H54 (cell line): ENCODE results near the gene LRRK1.
"Not testable (repeated sequence)": the region's sequence is repeated elsewhere in the genome, so short reads cannot be mapped to it uniquely, and the experiment has no call there.

Experiments used
- DNase-seq: peaks from one replicate; pipeline ENCODE4 v3.0.0; 2011; ENCODE audit warnings: low spot score, mixed read lengths; ENCODE audit not compliant: insufficient read length
- FAIRE-seq: peaks from 3 replicates; lab custom pipeline; 2011; peaks lifted over from hg19 to GRCh38; lab: Jason Lieb, UNC
- POLR2A ChIP-seq: IDR thresholded peaks from 2 replicates; pipeline ENCODE4 v1.6.1; 2011; ENCODE audit warnings: low read depth, mild to moderate bottlenecking, low read length

Gene LRRK1

DNA sequence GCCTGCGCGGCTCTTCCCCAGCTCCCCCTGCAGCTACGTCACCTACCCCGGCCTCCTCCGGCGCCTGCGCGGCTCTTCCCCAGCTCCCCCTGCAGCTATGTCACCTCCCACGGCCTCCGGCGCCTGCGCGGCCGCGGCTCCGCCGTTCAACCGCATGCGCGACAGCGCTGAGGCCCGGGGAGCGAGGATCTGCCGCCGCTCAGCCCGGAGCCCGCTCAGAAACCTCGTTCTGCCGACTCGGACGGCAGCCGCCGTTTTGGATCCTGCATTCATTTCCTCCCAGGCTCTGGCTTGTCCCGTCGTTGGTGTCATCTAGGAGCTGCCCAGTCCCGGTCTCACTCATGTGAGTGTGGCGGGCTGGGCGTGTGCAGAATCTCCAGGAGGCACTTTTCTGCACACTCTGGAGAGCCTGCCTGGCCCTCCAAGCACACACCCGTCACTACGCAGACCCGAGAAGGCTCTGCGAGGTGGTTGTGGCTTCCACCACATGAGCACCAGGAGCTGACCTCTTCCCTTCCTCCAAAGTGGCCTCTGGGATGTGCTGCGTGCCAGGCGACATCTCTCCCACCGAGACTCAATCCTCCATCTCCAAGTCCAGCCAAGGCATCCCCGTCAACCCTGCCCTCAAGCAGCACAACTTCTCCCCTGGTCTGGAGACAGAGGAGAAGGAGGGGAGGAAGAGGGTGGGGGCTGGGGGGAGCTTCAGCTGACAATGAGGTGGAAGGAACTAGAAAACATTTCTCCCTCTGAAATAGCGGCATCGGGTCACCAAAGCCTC lies 167.4 kb downstream of the LRRK1 start:
- no peak for TF ChIP-seq POLR2A
- FAIRE-seq: no peak
- DNase-seq: no peak

GRCh38 chr15:101087172-101087769 lies 168.1 kb downstream of the LRRK1 start:
- DNase-seq (no peak), FAIRE-seq (no peak)
- TF ChIP-seq POLR2A: no peak

- FAIRE-seq (no peak), DNase-seq (no peak)
- no peak for TF ChIP-seq POLR2A
These were observed 169.1 kb downstream of the LRRK1 start for GRCh38 chr15:101088271-101088670.

DNA sequence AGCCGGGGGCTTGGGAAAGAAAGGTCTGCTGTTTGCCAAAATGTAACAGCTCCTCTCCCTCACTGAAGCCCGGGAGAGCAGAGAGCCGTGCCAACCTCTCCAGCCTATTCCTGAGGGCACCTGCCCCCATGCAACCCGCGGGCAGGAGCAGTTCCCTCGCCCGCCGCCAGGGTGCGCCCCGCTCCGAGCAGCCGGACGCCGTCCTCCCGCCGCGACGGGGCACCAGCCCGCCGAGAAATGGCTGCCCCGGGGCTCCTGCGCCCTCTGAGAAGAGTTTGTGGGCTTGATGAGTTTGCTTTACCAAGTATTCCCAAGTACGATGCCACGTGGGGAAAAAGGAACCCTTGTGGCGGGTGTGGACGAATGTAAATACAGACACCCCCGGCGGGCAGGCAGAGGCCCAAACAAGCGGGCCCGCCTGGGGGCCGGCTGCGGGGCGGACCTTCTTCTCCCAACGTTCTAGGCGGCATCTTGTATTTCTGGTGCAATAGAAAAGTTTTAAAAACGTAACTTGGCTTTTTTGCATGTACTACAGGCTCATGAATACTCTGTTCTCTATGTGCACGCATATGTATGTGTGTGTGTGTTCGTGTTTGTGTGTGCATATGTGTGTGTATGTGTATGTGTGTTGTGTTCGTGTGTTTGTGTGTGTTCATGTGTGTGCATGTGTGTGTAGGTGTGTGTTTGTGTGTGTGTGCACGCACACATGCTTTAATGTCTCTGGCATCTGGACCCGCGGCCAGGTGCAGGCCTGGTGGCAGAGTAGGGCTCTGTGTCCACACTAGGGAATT lies 169.8 kb downstream of the LRRK1 start:
- DNase-seq (no peak), FAIRE-seq (no peak)
- TF ChIP-seq POLR2A: no peak

GRCh38 chr15:101089579-101090427 lies 170.6 kb downstream of the LRRK1 start:
- FAIRE-seq: no peak
- no peak for DNase-seq
- no peak for TF ChIP-seq POLR2A

DNA sequence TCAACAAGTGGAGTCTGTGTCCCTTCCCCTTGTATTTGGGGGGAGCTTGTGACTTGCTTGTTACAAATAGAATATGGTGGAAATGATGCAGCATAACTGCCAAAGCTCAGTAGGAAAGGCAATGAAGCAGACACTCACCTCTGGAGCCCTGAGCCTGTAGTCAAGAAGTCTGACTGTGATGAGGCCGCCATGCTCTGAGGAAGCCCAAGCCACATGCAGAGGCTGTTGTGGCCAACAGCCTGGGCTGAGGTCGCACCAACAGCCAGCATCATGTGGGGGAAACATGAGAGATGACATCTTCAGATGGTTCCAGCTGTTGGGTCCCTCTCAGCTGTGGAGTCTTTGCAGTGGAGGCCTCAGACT lies 171.3 kb downstream of the LRRK1 start:
- no peak for TF ChIP-seq POLR2A
- no peak for FAIRE-seq
- DNase-seq: no peak

DNA sequence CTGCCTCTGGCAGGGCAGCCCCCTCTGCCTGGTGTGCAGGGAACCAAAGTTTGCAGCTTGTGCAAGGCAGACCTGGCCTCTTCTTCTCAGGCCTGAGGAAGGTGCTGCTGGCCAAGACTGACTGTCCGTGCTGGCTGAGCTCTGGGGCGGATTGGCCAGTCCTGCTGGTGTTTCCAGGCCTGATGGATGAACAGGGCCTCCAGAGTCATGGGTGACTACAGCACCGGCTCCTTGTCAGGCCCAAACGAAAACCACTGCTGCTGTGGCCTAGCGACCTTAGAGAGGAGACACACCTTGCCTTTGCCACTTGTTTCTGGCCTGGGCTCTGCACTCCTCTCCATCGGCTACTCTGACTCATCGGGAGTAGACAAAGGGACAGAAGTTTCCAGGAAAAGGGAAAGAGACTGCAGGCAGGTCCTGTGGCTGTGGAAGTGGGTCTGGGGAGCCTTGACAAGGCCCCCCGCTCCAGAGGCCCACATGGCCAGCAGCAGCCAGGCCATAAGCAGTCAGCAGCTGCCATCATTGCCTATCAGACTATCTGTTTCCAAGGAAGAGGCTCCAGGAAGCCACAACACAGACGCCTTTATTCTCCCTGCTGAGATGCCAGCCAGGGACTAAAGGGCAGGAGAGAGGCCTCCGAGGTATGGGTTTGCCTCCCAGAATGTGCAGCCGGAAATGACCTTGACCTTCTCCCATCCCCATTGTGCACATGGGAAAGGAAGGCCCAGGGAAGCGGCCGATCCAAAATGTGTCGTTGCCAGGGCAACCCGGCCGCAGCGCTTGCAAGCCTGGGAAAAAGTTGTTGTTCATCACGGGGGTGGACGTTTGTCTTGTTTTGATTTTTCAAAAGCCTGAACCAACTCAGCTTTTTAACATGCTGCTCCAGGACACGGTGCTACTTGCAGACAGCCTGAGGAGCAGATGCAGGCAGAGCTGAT lies 172.2 kb downstream of the LRRK1 start:
- DNase-seq (peak; percentile 45), FAIRE-seq (no peak)
- TF ChIP-seq POLR2A: no peak

GRCh38 chr15:101092156-101092866 lies 173.2 kb downstream of the LRRK1 start:
- DNase-seq: no peak
- FAIRE-seq: no peak
- TF ChIP-seq POLR2A: no peak

DNA sequence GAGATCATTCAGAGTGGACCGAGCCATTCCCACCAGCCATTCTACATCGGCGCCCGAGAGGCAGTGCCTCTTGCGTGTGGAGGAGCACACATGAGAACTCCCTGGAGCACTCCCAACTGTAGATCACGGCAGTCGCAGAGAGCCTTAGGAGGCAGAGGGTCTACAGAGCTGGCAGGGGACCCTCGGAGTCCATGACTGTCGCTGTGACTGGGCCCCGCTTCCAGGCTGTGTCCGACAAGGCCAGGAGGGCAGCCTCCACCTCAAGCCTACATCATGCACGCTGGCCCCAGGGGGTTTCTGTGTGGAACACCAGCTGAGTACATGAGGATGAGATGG lies 173.7 kb downstream of the LRRK1 start:
- FAIRE-seq: no peak
- TF ChIP-seq POLR2A: no peak
- DNase-seq: no peak

DNA sequence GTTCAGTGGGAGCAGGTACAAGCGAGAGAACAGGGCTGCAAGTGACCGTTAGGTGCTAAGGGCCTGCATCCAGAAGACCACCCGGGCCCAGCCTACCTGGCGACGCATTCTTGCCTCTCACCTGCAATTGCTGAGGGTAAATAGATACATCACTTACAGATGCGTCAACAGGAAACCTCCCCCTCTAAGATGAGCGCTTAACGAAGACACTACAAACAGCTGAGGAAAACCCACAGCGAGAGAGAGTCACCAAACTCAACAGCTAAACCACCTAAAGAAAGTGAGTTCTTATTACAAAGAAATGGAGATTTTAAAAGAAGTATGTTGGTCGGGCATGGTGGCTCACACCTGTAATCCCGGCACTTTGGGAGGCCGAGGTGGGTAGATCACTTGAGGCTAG lies 174.8 kb downstream of the LRRK1 start:
- DNase-seq (no peak), FAIRE-seq (no peak)
- no peak for TF ChIP-seq POLR2A

DNA sequence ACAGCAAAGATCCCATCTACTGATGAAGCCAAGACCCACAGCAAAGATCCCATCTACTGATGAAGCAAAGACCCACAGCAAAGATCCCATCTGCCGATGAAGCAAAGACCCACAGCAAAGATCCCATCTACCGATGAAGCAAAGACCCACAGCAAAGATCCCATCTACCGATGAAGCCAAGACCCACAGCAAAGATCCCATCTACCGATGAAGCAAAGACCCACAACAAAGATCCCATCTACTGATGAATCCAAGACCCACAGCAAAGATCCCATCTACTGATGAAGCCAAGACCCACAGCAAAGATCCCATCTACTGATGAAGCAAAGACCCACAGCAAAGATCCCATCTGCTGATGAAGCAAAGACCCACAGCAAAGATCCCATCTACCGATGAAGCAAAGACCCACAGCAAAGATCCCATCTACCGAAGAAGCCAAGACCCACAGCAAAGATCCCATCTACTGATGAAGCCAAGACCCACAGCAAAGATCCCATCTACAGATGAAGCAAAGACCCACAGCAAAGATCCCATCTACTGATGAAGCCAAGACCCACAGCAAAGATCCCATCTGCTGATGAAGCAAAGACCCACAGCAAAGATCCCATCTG lies 176.7 kb downstream of the LRRK1 start:
- DNase-seq, FAIRE-seq: not testable (repeated sequence)

DNA sequence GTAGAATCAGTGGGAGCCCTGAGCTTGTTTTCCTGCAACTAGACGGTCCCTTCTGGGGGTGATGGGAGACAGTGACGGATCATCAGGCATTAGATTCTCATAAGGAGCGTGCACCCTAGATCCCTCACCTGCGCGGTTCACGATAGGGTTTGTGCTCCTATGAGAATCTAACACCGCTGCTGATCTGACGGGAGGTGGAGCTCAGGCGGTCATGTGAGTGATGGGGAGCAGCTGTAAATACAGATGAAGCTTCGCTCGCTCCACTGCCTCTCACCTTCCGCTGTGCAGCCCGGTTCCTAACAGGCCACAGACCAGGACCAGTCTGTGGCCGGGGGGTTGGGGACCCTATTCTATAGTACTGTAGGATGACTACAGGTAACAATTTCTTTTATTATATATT lies 178.0 kb downstream of the LRRK1 start:
- DNase-seq (no peak), FAIRE-seq (no peak)

More for the DNA sequence above, 178.0 kb downstream of the LRRK1 start:
- no peak for TF ChIP-seq POLR2A
